Stimulated activated CD4-positive, alpha-beta T cell treated with anti-CD3 and anti-CD28 coated beads, Interleukin-15, amount 100 ng/mL, for 1 hour (primary cell): ENCODE results near the gene TBX15.
"Not testable (repeated sequence)": the region's sequence is repeated elsewhere in the genome, so short reads cannot be mapped to it uniquely, and the experiment has no call there.

Experiments
- DNase-seq, 2 donors: peaks; one replicate each; pipeline ENCODE4 v3.0.0-alpha.2; 2020; ENCODE audit warnings: low read depth in 1 of 2, low spot score in 1 of 2

TBX15 gene

DNA sequence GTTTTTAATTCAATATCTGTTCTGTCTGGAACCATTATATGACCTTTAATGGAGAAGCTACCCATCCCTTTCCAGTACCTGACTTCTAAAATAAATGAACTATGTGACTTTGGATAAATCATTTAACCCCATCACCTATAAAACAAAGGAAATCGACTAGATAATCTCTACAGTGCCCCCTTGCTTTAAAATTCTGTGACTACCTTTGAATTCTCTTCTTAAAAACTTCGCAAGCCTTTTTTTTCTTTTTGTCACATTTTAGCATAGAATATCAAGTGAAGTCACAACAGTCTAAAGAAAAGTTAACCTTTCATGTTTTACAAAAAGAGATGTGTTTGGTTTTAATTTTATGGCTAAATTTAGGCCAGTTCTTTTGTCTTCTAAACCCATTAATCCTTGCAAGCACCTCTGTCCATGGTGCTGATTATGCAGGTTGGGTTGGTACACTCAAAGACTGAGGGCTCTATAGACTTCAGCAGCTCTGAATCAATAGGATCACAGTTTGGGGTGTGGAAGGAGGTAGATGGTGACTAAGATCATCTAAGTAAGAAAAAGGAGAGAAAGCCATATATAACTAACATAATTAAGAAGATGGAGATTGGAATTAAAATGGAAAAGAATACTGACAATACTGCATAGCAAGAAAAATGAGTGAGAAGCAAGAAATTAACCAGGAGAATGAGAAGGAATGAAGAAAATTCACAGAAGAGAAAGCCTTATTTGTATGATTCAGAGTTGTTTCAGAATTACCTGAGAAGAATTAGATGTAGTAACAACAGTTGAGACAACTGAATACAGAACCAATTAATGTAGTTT lies 59.2 kb downstream of the TBX15 start:
- no peak for DNase-seq

GRCh38 chr1:118927427-118928187 lies 60.5 kb downstream of the TBX15 start:
- DNase-seq: no peak

- no peak for DNase-seq
Observed at GRCh38 chr1:118926261-118926660, 61.9 kb downstream of the TBX15 start.

DNA sequence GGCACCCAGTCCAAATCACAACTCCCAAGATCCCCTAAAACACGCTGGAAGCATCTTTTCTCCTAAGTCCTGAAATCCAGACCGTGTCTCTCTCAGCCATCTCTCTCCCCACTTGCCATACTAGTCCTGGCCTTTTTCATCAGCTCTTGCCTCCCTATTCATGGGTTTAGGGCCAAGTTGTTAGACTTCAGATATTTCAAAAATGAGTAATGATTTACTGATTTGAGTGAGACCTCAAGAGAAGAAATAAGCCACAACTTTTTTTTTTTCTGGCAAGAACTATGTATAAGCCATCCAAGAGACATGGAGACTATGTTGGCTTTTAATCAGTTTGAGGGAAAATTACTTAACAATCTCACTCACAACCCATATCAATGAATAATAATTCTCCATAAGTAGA lies 62.5 kb downstream of the TBX15 start:
- DNase-seq: no peak

DNA sequence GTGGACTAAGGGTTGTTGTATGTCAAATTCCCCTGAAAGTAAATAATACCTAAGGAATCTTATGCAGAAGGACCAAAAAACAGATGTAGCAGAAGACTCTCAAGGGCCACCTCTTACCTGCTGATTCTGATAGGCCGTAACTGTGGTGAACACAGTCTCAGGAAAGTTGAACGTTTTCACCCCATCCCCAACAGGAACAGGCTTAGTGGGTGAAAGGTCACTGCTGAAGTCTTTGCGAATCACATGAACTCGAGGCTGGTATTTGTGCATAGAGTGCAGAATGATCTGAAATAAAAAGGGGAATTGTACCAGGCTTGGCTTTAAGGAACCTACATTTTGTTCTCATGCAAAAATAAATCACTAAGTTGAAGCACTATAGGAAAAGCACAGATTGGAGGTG lies 64.8 kb downstream of the TBX15 start:
- no peak for DNase-seq

DNA sequence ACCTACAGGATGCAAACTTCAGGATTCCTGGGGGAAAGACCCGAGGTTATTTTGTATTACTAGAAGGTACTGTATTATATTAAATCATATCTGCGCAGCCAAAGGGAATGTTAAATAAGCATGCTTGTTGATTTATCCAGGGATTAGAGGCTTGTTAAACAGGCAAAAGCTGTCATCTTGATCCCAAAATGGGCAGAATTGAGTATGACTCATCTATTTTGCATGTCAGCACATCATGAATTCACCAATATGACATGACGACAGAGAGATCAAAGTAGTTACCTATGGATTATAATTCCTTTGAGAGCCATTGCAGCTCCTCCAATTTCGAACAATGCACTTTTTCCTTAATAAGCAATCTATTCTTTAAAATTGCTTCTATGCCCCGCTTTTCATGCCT lies 66.1 kb downstream of the TBX15 start:
- DNase-seq: no peak

DNA sequence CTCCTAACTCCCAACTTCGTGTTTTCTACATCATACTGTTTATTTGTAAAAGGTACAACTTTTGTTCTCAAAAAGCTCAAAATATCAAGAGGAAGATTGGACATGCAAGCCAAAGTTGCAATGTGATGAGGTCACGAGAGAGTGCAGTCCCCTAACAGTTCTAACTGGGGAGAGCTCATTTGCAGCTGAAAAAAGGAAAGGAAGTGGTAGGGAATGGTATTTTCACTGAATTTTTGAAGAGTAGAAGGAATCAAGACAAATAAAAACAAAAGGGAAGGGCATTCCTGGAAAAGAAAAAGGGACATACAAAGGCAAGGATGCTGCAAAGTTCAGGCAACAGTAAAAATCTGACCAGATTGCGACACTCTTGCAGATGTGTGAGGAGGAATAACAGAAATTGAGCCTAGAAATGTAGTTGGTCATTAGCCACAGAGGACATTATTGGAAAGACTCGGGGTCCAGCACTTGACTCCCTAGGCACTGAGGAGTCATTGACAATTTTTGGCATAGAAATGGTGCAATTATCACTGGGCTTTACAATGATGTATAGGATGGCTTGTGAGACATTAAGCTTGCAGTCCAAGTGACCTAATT lies 67.9 kb downstream of the TBX15 start:
- DNase-seq: no peak

DNA sequence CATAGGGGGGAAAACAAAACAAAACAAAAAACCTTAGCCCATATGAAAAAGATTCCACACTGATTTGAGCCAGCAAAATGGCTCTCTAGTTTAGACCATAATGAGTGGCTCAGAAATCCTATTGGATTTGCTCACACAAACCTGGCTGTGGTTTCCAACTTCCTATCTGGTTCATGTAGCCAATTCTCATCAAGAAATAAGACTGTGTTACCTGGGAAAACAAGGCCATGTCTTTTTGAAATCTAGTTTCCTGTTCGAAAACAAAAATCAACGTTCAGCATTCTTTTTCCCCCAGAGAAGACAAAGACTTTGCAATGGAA lies 69.2 kb downstream of the TBX15 start:
- no peak for DNase-seq

GRCh38 chr1:118918230-118918939 lies 69.8 kb downstream of the TBX15 start:
- DNase-seq: no peak

GRCh38 chr1:118916346-118916745 lies 71.8 kb downstream of the TBX15 start:
- DNase-seq: not testable (repeated sequence)

DNA sequence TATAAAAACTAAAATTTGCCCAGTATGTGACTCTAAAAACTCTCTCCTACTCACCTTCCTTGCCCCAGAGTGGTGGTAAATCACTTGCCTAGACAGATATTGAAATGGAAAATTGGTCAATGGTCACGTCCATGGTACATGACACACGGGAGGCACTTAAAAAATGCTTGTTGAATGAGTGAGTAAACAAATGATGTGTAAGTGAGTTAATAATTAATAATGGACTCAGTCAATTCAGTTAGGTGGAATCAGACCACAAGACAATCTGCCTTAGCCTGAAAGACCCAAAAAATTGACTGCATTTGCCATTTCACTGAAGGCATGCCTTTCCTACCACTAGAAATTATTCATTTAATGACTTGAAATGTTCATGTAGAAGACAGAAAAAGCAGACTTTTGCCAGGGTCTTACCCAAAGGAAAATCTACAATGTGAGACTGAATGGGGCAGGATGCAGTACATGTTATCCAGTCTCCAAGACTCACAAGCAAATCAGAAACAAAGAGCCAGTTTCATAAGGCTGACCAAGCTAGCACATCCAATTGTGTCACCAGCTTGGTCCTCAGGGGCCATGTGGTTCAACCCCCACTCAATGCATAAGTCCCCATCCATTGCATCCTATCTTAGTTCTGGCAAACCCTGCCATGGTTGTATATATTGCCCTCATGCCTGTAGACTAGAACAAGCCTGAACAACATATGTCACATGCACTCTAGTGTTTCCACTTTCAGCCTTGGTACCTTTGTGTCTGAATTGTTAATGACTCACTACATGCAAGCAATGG lies 73.6 kb downstream of the TBX15 start:
- DNase-seq: no peak

GRCh38 chr1:118913818-118914217 lies 74.3 kb downstream of the TBX15 start:
- no peak for DNase-seq

DNA sequence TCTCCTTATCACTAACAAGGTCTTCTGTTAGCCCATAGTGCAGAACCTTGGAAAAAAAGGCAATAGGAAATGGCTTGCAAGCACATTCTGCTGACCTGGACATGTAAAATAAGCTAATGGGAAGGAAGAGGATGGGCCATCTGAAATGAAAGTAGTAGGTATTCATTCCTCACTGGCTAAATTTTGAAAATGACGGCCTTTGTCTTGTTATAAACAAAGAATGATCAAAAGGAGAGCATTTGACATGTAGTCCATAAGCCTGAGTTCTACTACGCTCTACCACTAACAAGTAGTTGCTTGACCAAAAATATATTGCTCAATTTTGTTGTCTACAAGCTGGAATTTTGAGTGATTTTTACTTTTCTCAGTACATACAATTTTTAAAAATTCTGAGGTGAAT lies 75.6 kb downstream of the TBX15 start:
- DNase-seq: no peak

DNA sequence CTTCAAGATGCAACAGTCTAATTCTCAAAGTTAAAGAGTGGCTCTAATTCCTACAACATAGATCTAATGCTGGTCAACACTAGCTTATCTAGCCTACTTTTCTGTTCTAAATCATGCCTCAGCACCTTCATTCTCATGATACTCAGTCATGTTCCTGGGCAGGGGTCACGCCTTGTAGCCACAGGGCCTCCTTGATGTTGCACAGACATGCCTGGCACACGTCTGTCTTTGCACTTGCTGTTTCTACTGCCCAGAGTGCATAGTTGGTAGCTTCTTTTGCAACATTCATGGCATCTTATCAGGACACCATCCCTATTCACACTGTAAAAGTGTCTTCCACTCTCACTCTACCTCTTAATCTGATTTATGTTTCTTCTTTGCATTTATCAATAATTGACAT lies 76.6 kb downstream of the TBX15 start:
- no peak for DNase-seq

DNA sequence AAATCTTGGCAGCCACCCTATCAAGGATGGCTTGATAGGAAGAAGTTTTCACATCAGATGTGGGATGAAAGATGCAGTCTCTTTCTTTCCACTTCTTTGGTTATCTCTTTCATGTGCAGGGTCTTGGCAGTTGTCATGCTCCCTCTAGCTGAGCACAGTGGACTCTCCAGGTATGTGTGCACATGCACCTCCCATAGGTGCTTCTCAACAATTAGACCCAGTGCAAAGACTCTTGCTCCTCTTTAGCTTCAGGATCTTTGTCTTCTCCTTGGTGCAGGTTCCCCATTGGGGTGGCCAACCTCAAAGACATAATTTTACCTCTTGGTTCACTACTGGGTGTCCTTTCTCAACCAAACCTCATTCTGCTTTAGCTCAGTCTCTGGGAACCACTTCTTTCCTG lies 80.7 kb downstream of the TBX15 start:
- DNase-seq: no peak

DNA sequence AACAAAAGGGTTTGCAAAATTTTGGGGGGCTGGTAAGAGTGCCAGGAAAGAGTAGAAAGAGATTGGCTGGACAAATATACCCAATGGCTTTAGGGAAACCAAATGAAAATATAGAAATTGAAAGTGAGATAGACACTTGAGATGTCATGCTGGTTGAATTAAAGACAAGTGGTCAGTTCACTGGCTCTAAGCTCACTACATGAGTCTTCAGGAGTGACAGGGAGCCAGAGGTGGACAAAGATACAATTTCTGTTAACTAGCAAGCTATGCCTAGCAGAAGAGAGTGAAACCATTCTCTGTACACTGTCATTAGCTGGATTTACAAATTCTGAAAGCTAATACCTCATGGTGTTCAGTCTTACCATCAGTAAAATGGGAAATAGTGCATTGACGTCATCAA lies 82.5 kb downstream of the TBX15 start:
- DNase-seq: no peak

DNA sequence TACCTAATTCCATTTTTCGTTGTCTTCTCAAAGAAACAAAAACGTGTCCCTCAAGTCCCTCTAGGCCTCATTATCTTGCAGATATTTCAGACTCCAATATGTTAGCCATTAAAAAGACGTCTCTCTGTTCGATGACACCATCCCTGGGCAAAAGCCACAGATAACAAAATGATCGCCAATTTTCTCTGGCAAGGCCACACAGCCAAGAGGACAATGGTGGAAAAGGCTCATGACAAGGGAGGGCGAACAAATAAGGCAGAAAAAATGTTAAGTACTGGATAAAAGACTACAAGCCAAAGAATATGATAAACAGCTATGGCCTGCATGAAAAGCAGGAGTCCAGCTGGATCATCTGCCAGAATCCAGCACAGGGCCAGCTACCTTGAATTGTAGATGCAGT lies 82.9 kb downstream of the TBX15 start:
- DNase-seq: no peak

DNA sequence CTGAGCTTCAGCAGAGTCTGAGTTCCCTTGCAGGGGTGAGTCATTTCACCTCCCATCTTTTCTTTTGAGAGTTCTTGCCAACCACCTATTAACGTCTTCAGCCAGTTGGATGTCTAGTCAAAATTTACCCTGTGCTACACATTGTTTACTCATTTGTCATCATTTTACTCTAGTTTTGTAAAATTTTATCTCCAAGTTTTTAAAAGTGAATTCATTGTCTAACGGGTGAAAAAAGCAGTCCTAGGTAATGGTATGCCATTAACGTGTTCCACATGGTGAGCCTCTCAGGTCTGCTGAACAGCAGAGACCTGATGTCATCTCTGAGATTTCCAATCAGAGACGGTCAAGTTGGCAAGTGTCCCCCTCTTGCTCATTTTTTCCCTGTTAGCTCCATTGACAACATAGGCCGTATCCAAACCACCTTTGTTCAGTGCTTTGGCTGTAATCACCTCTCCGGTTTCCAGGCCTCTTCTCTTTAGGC lies 85.4 kb downstream of the TBX15 start:
- no peak for DNase-seq

GRCh38 chr1:118902299-118902698 lies 85.8 kb downstream of the TBX15 start:
- DNase-seq: no peak

DNA sequence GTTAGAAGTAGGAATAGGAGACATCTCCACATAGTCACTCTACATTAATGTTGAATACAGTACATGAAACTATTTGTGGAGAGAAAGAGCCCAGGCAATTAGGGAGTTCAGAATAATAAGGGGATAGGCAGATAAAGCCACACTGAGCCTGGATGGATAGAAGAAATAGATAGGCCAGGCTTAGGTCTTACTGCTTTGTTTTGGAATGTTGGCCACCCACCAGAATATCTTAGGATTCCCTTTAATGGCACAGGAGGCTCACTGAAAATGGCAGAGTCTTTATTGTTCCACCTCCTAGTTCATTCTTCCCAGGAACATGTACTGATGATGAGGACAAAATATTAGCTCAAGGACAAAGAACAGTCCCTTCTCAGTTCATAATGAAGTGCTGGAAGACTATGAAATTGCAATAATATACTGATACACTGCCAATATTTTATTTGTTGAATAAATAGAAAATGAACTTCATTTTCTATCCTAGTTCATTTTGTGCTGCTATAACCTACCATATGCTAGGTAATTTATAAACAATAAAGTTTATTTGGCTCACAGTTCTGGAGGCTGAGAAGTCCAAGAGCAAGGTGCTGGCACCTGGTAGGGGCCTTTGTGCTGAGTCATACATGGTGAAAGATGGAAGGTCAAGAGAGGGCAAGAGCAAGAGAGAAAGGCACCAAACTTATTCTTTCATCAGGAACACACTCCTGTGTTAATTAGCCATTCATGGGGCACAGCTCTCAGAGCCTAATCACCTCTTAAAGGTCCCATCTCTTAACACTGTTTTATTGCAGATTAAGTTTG lies 87.3 kb downstream of the TBX15 start:
- DNase-seq: no peak
